NCI-H2171 (cell line): ENCODE results near the gene OGA.

Experiments used
- DNase-seq: peaks from one replicate; lab custom pipeline; 2025; lab: John Stamatoyannopoulos, UW

The OGA gene

GRCh38 chr10:101775273-101776160 is 42.7 kb downstream of the OGA start, which contains the start of gene FGF8:
FGF8 (minus strand) TSS chr10:101776114; CDS start chr10:101775900, 214 bp downstream.
- no peak for DNase-seq

- DNase-seq = no peak
Observed at GRCh38 chr10:101774589-101775272, 43.5 kb downstream of the OGA start.

GRCh38 chr10:101773923-101774588 is 44.2 kb downstream of the OGA start:
- no peak for DNase-seq

- DNase-seq = no peak
Observed at GRCh38 chr10:101772895-101773761, 45.1 kb downstream of the OGA start.

GRCh38 chr10:101772017-101772894 is 46.0 kb downstream of the OGA start:
- DNase-seq = no peak

GRCh38 chr10:101771380-101771779 is 46.9 kb downstream of the OGA start:
- no peak for DNase-seq

- DNase-seq = no peak
Observed at GRCh38 chr10:101770331-101771215, 47.7 kb downstream of the OGA start.

- no peak for DNase-seq
Observed at GRCh38 chr10:101769541-101770180, 48.6 kb downstream of the OGA start.

GRCh38 chr10:101768791-101769170 is 49.5 kb downstream of the OGA start:
- no peak for DNase-seq

GRCh38 chr10:101767966-101768790 is 50.1 kb downstream of the OGA start:
- DNase-seq = no peak

GRCh38 chr10:101767600-101767945 is 50.7 kb downstream of the OGA start:
- no peak for DNase-seq

- no peak for DNase-seq
Observed at GRCh38 chr10:101766753-101767599, 51.3 kb downstream of the OGA start.

GRCh38 chr10:101766306-101766705 is 51.9 kb downstream of the OGA start:
- no peak for DNase-seq

- DNase-seq = no peak
Observed at GRCh38 chr10:101763141-101763846, 55.0 kb downstream of the OGA start.

GRCh38 chr10:101762736-101763135 is 55.5 kb downstream of the OGA start:
- no peak for DNase-seq

- no peak for DNase-seq
Observed at GRCh38 chr10:101761226-101761625, 57.0 kb downstream of the OGA start.

- DNase-seq = no peak
Observed at GRCh38 chr10:101760510-101760909, 57.7 kb downstream of the OGA start.
